ENCODE measurements around the gene RFLNA.

- TF ChIP-seq, protein P1, sequence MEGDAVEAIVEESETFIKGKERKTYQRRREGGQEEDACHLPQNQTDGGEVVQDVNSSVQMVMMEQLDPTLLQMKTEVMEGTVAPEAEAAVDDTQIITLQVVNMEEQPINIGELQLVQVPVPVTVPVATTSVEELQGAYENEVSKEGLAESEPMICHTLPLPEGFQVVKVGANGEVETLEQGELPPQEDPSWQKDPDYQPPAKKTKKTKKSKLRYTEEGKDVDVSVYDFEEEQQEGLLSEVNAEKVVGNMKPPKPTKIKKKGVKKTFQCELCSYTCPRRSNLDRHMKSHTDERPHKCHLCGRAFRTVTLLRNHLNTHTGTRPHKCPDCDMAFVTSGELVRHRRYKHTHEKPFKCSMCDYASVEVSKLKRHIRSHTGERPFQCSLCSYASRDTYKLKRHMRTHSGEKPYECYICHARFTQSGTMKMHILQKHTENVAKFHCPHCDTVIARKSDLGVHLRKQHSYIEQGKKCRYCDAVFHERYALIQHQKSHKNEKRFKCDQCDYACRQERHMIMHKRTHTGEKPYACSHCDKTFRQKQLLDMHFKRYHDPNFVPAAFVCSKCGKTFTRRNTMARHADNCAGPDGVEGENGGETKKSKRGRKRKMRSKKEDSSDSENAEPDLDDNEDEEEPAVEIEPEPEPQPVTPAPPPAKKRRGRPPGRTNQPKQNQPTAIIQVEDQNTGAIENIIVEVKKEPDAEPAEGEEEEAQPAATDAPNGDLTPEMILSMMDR (IDR thresholded peaks at IDR 0.05; ENCODE audit: low read length) = no peak
- TF ChIP-seq EZH2 (optimal IDR thresholded peaks at IDR 0.05; ENCODE audit: low read depth, low read length) = no peak
These were observed 66.4 kb downstream of the RFLNA start for GRCh38 chr12:124361074-124361970.
